Esophagus muscularis mucosa (tissue), 4 donors: Measurements from ENCODE around the gene KRTAP13-4. TPM values are rescaled to one million over a fixed set of nuclear protein-coding genes. Genes with fewer than 3 reads are reported as not detected.

Experiments used
- DNase-seq: peaks from one replicate; pipeline ENCODE4 v3.0.0-alpha.2; 2017; ENCODE audit errors: extremely low spot score
- H3K27ac ChIP-seq, 4 donors: fragments of 200-600 bp; sonication (generic); replicated peaks in 1 of 4; 1 replicate in 3 of 4; 2 replicates in 1 of 4; pipeline ENCODE4 v1.5.1; 2016 to 2019; ENCODE audit warnings: mild to moderate bottlenecking in 1 of 4
- H3K27me3 ChIP-seq, 4 donors: fragments of 200-600 bp; sonication (generic); one replicate each; pipeline versions ENCODE4 v1.5.1 to v1.6.0; 2016 to 2019
- H3K36me3 ChIP-seq, 4 donors: fragments of 200-600 bp; sonication (generic); one replicate each; pipeline ENCODE4 v1.5.1; 2016 to 2019
- H3K4me1 ChIP-seq, 4 donors: fragments of 200-600 bp; sonication (generic); one replicate each; pipeline ENCODE4 v1.5.1; 2016 to 2019
- H3K4me3 ChIP-seq, 4 donors: fragments of 200-600 bp; sonication (generic); 1 replicate in 2 of 4; 2 replicates in 2 of 4; pipeline ENCODE4 v1.5.1; 2016 to 2019; ENCODE audit warnings: mild to moderate bottlenecking in 4 of 4, moderate library complexity in 1 of 4
- H3K9me3 ChIP-seq, 4 donors: fragments of 200-600 bp; sonication (generic); 1 replicate in 3 of 4; 2 replicates in 1 of 4; pipeline ENCODE4 v1.5.1; 2016 to 2019
- CTCF ChIP-seq, 3 experiments: fragments of 200-600 bp in 2 of 3; fragments of 450-650 bp in 1 of 3; sonication (generic) in 2 of 3; IDR thresholded peaks; one replicate each; pipeline ENCODE4 v1.5.1; 2017 to 2019; ENCODE audit warnings: antibody characterized with exemption in 3 of 3, mild to moderate bottlenecking in 2 of 3, moderate library complexity in 1 of 3
- EP300 ChIP-seq: sonication (generic); formaldehyde crosslinking; IDR thresholded peaks from one replicate; pipeline ENCODE4 v1.6.1; 2017; ENCODE audit warnings: antibody characterized with exemption
- POLR2A ChIP-seq: fragments of 450-650 bp; IDR thresholded peaks from one replicate; pipeline ENCODE4 v1.6.1; 2017; ENCODE audit warnings: antibody characterized with exemption, moderate library complexity, mild to moderate bottlenecking, low read depth
- POLR2AphosphoS5 ChIP-seq, 2 donors: sonication (generic); formaldehyde crosslinking; IDR thresholded peaks; one replicate each; pipeline ENCODE4 v1.6.1; 2017; ENCODE audit warnings: antibody characterized with exemption in 2 of 2
- WGBS: methylation state at CpG from one replicate; pipeline ENCODE4 v1.1.5; 2018; 5-methylcytosine and 5-hydroxymethylcytosine counted together
- intact Hi-C: fragments of 100-400 bp; cut with DNase I; formaldehyde crosslinking; loops from one replicate; pipeline ENCODE4 v1.15.1; 2023
- total RNA-seq, 4 donors: library from RNA; depleted of rRNA; stranded (reverse); fragments of >200 nt; gene quantifications; one replicate each; pipeline versions ENCODE4 v1.1.0 to v1.2.1, GENCODE V29; 2016

The KRTAP13-4 gene
- total RNA-seq, 4 donors from 2014 or later: not detected

- H3K4me3 ChIP-seq: no peak overlapping the region
- DNase-seq: no peak
- no peaks in the 10 kb centered on the region for H3K27me3 ChIP-seq
- intact Hi-C loops: no loop called here
- no peak for TF ChIP-seq POLR2AphosphoS5 (IDR thresholded peaks at IDR 0.05)
- no peak for TF ChIP-seq CTCF (IDR thresholded peaks at IDR 0.05)
- no peak for TF ChIP-seq POLR2A
- no peak for TF ChIP-seq EP300
- no peak overlapping the region for H3K27ac ChIP-seq
- no peaks in the 10 kb centered on the region for H3K4me1 ChIP-seq
- no peaks in the 10 kb centered on the region for H3K36me3 ChIP-seq
- peaks cover 0 to 17% (median 4%) of the 10 kb centered on the region in 4 donors for H3K9me3 ChIP-seq
- 33% methylated on average over 11 of the region's 14 CpGs for WGBS
Measured at GRCh38 chr21:30408782-30409494, 21.1 kb upstream of the KRTAP13-4 start.

GRCh38 chr21:30415993-30416392 lies 14.0 kb upstream of the KRTAP13-4 start:
- TF ChIP-seq CTCF (IDR thresholded peaks at IDR 0.05): no peak
- TF ChIP-seq POLR2A: no peak
- TF ChIP-seq EP300: no peak
- no peak for TF ChIP-seq POLR2AphosphoS5 (IDR thresholded peaks at IDR 0.05)
- 75% methylated on average over 5 of the region's 5 CpGs for WGBS
- H3K9me3 ChIP-seq: no peaks in the 10 kb centered on the region
- H3K4me1 ChIP-seq: no peaks in the 10 kb centered on the region
- no peaks in the 10 kb centered on the region for H3K36me3 ChIP-seq
- intact Hi-C loops: no loop called here
- no peak overlapping the region for H3K27ac ChIP-seq
- no peaks in the 10 kb centered on the region for H3K27me3 ChIP-seq
- no peak for DNase-seq
- no peak overlapping the region for H3K4me3 ChIP-seq

GRCh38 chr21:30425826-30426225 lies 4.2 kb upstream of the KRTAP13-4 start, which contains the start of gene KRTAP13-3:
TSS of gene KRTAP13-3 (minus strand) at chr21:30425926. CDS start at chr21:30425912, 14 bp downstream.
- DNase-seq: no peak
- H3K27me3 ChIP-seq: no peaks in the 10 kb centered on the region
- TF ChIP-seq POLR2A: no peak
- no peak for TF ChIP-seq EP300
- TF ChIP-seq POLR2AphosphoS5 (IDR thresholded peaks at IDR 0.05): no peak
- no peak for TF ChIP-seq CTCF (IDR thresholded peaks at IDR 0.05)
- WGBS: 78% methylated on average over 5 of the region's 5 CpGs
- no peaks in the 10 kb centered on the region for H3K9me3 ChIP-seq
- H3K4me1 ChIP-seq: no peaks in the 10 kb centered on the region
- H3K36me3 ChIP-seq: no peaks in the 10 kb centered on the region
- no peak within 1 kb of the TSS for H3K27ac ChIP-seq
- H3K4me3 ChIP-seq: no peak within 1 kb of the TSS
- intact Hi-C loops: no loop called here

- no peak for DNase-seq
- Histone ChIP-seq H3K36me3 (no peaks in the 10 kb centered on the region), H3K27ac (no peak overlapping the region), H3K4me1 (no peaks in the 10 kb centered on the region), H3K27me3 (no peaks in the 10 kb centered on the region), H3K4me3 (no peak overlapping the region), H3K9me3 (no peaks in the 10 kb centered on the region)
- TF ChIP-seq POLR2AphosphoS5 (IDR thresholded peaks at IDR 0.05): no peak
- TF ChIP-seq EP300: no peak
- no peak for TF ChIP-seq CTCF (IDR thresholded peaks at IDR 0.05)
- TF ChIP-seq POLR2A: no peak
- WGBS: 53% methylated on average over 3 of the region's 3 CpGs
- intact Hi-C loops: no loop called here
Measured at GRCh38 chr21:30426731-30427130, 3.3 kb upstream of the KRTAP13-4 start.
